Karpas-422 (cell line): Measurements from ENCODE around the gene TUBB2B. TPM values are rescaled to one million over a fixed set of nuclear protein-coding genes. Genes with fewer than 3 reads are reported as not detected.

Experiments used
- DNase-seq: peaks from one replicate; pipeline ENCODE4 v3.0.0-alpha.2; 2015
- H2AFZ ChIP-seq: fragments of 200-600 bp; sonication (generic); 2 replicates; pipeline ENCODE4 v1.6.1; 2014; ENCODE audit warnings: antibody characterized with exemption, low read length, mixed read lengths
- H3K27ac ChIP-seq: fragments of 200-600 bp; sonication (generic); 2 replicates; pipeline ENCODE4 v1.5.1; 2014; ENCODE audit warnings: mild to moderate bottlenecking, low read length, moderate library complexity
- H3K27me3 ChIP-seq: fragments of 200-600 bp; sonication (generic); 2 replicates; pipeline ENCODE4 v1.6.1; 2014; ENCODE audit warnings: low read length, mixed read lengths
- H3K36me3 ChIP-seq: fragments of 200-600 bp; sonication (generic); 2 replicates; pipeline ENCODE4 v1.6.1; 2014; ENCODE audit warnings: low read length, mixed read lengths; ENCODE audit not compliant: insufficient read depth
- H3K4me1 ChIP-seq: fragments of 200-600 bp; sonication (generic); 2 replicates; pipeline ENCODE4 v1.6.1; 2014; ENCODE audit warnings: mild to moderate bottlenecking, low read length, mixed read lengths
- H3K4me2 ChIP-seq: fragments of 200-600 bp; sonication (generic); 2 replicates; pipeline ENCODE4 v1.6.1; 2014; ENCODE audit warnings: low read length, low read depth, mild to moderate bottlenecking; ENCODE audit not compliant: poor library complexity, severe bottlenecking
- H3K4me3 ChIP-seq: fragments of 200-600 bp; sonication (generic); 2 replicates; pipeline ENCODE4 v1.5.1; 2014; ENCODE audit warnings: mild to moderate bottlenecking, antibody characterized with exemption, low read length, mixed read lengths
- H3K79me2 ChIP-seq: fragments of 200-600 bp; sonication (generic); 2 replicates; pipeline ENCODE4 v1.6.1; 2014; ENCODE audit warnings: mild to moderate bottlenecking, low read length, mixed read lengths
- H3K9ac ChIP-seq: fragments of 200-600 bp; sonication (generic); 2 replicates; pipeline ENCODE4 v1.6.0; 2014; ENCODE audit warnings: low read length
- H3K9me2 ChIP-seq: fragments of 200-600 bp; sonication (generic), shearing (Covaris generic); replicated peaks from 2 replicates; pipeline ENCODE4 v1.6.0; 2014; ENCODE audit warnings: mild to moderate bottlenecking, low read length, moderate library complexity; ENCODE audit not compliant: insufficient read depth
- H3K9me3 ChIP-seq: fragments of 300-700, 200-600 bp; sonication (generic); 2 replicates; pipeline ENCODE4 v1.6.1; 2014; ENCODE audit warnings: low read length, mixed read lengths
- H4K20me1 ChIP-seq: fragments of 200-600 bp; sonication (generic); 2 replicates; pipeline ENCODE4 v1.6.1; 2014; ENCODE audit warnings: mild to moderate bottlenecking, antibody characterized with exemption, low read length, low read depth; ENCODE audit not compliant: insufficient read depth
- total RNA-seq: library from RNA; depleted of rRNA; stranded (reverse); fragments of >200 nt; shearing (Covaris generic); gene quantifications from 2 replicates; pipeline ENCODE4 v1.2.3, GENCODE V29; 2014; ENCODE audit warnings: low replicate concordance; rRNA removed

TUBB2B gene
- total RNA-seq, result 0.34 TPM in 1 of 2 replicates, not detected in the other

- Histone ChIP-seq H3K4me2 (no peak within 1 kb of the TSS), H3K27me3 (no peaks in the 10 kb centered on the region), H3K4me3 (no peak within 1 kb of the TSS), H3K4me1 (no peaks in the 10 kb centered on the region; the same call in 1 of the 2 replicates), H3K9me3 (no peaks in the 10 kb centered on the region), H2AFZ (no peak within 1 kb of the TSS), H4K20me1 (no peaks in the 10 kb centered on the region), H3K9me2 (no peaks in the 10 kb centered on the region), H3K79me2 (no peaks in the 10 kb centered on the region), H3K36me3 (no peaks in the 10 kb centered on the region), H3K27ac (no peak within 1 kb of the TSS), H3K9ac (no peak within 1 kb of the TSS)
- peak; percentile 5 for DNase-seq
Observed at GRCh38 chr6:3227363-3228045, at the start of gene TUBB2B. Gene TUBB2B, minus strand, starts transcription at chr6:3227653. Its CDS starts 110 bp downstream, at chr6:3227543.

GRCh38 chr6:3277251-3277650, 49.8 kb upstream of the TUBB2B start:
- no peak for DNase-seq
- H3K36me3 ChIP-seq, result no peaks in the 10 kb centered on the region
- peaks cover 16% of the 10 kb centered on the region for H4K20me1 ChIP-seq
- no peaks in the 10 kb centered on the region for H3K27me3 ChIP-seq
- H3K4me3 ChIP-seq, result no peak overlapping the region
- no peak overlapping the region for H3K9ac ChIP-seq
- H2AFZ ChIP-seq, result no peak overlapping the region
- no peaks in the 10 kb centered on the region for H3K4me1 ChIP-seq
- H3K27ac ChIP-seq, result no peak overlapping the region
- no peaks in the 10 kb centered on the region for H3K9me3 ChIP-seq
- H3K9me2 ChIP-seq, result no peaks in the 10 kb centered on the region
- no peaks in the 10 kb centered on the region for H3K79me2 ChIP-seq
- no peak overlapping the region for H3K4me2 ChIP-seq

- Histone ChIP-seq H3K4me2 (no peak overlapping the region), H3K36me3 (no peaks in the 10 kb centered on the region)
Observed at GRCh38 chr6:3276174-3277167, 49.0 kb upstream of the TUBB2B start.

GRCh38 chr6:3273707-3274521, 46.5 kb upstream of the TUBB2B start:
- Histone ChIP-seq H3K27me3 (no peaks in the 10 kb centered on the region), H3K9ac (no peak overlapping the region), H3K9me2 (no peaks in the 10 kb centered on the region), H3K4me2 (no peak overlapping the region), H4K20me1 (peaks cover 42% of the 10 kb centered on the region), H3K4me1 (no peaks in the 10 kb centered on the region), H3K4me3 (no peak overlapping the region), H3K79me2 (0 out of 2 replicates have a peak, but pooled peaks cover 2% of the 10 kb centered on the region), H3K9me3 (no peaks in the 10 kb centered on the region), H2AFZ (no peak overlapping the region), H3K27ac (no peak overlapping the region), H3K36me3 (peaks cover 5% of the 10 kb centered on the region; the same call in 1 of the 2 replicates)
- no peak for DNase-seq

More at GRCh38 chr6:3276174-3277167, 49.0 kb upstream of the TUBB2B start:
- H3K4me1 ChIP-seq, result no peaks in the 10 kb centered on the region
- H3K9me2 ChIP-seq, result no peaks in the 10 kb centered on the region
- H3K27ac ChIP-seq, result no peak overlapping the region
- no peak overlapping the region for H3K4me3 ChIP-seq
- no peak overlapping the region for H3K9ac ChIP-seq
- H4K20me1 ChIP-seq, result peaks cover 24% of the 10 kb centered on the region
- DNase-seq, result no peak
- H3K79me2 ChIP-seq, result no peaks in the 10 kb centered on the region
- no peaks in the 10 kb centered on the region for H3K9me3 ChIP-seq
- H3K27me3 ChIP-seq, result no peaks in the 10 kb centered on the region
- H2AFZ ChIP-seq, result no peak overlapping the region

- peaks cover 5% of the 10 kb centered on the region; the same call in 1 of the 2 replicates for H3K36me3 ChIP-seq
Observed at GRCh38 chr6:3272911-3273547, 45.6 kb upstream of the TUBB2B start.

GRCh38 chr6:3271756-3272155, 44.3 kb upstream of the TUBB2B start:
- Histone ChIP-seq H3K36me3 (peaks cover 5% of the 10 kb centered on the region; the same call in 1 of the 2 replicates), H3K9me3 (no peaks in the 10 kb centered on the region), H3K4me3 (no peak overlapping the region), H3K27me3 (no peaks in the 10 kb centered on the region), H3K4me2 (no peak overlapping the region), H3K27ac (no peak overlapping the region), H4K20me1 (peaks cover 49% of the 10 kb centered on the region), H3K9ac (no peak overlapping the region), H3K9me2 (no peaks in the 10 kb centered on the region), H3K79me2 (0 out of 2 replicates have a peak, but pooled peaks cover 2% of the 10 kb centered on the region), H3K4me1 (no peaks in the 10 kb centered on the region), H2AFZ (no peak overlapping the region)
- DNase-seq, result no peak

More at GRCh38 chr6:3272911-3273547, 45.6 kb upstream of the TUBB2B start:
- no peak overlapping the region for H3K27ac ChIP-seq
- H3K4me2 ChIP-seq, result no peak overlapping the region
- H3K27me3 ChIP-seq, result no peaks in the 10 kb centered on the region
- H3K9ac ChIP-seq, result no peak overlapping the region
- H4K20me1 ChIP-seq, result peaks cover 45% of the 10 kb centered on the region
- no peak overlapping the region for H2AFZ ChIP-seq
- 0 out of 2 replicates have a peak, but pooled peaks cover 2% of the 10 kb centered on the region for H3K79me2 ChIP-seq
- H3K9me3 ChIP-seq, result no peaks in the 10 kb centered on the region
- H3K4me1 ChIP-seq, result no peaks in the 10 kb centered on the region
- H3K9me2 ChIP-seq, result no peaks in the 10 kb centered on the region
- no peak for DNase-seq
- H3K4me3 ChIP-seq, result no peak overlapping the region

- no peak overlapping the region for H3K4me2 ChIP-seq
- H3K4me3 ChIP-seq, result no peak overlapping the region
- no peak overlapping the region for H3K9ac ChIP-seq
- DNase-seq, result no peak
- H3K4me1 ChIP-seq, result no peaks in the 10 kb centered on the region
- peaks cover 2% of the 10 kb centered on the region; the same call in 1 of the 2 replicates for H3K79me2 ChIP-seq
- no peaks in the 10 kb centered on the region for H3K27me3 ChIP-seq
- no peak overlapping the region for H3K27ac ChIP-seq
- H3K9me3 ChIP-seq, result no peaks in the 10 kb centered on the region
- H4K20me1 ChIP-seq, result peaks cover 45% of the 10 kb centered on the region; the same call in 1 of the 2 replicates
- H3K36me3 ChIP-seq, result peaks cover 5% of the 10 kb centered on the region; the same call in 1 of the 2 replicates
- H2AFZ ChIP-seq, result no peak overlapping the region
- no peaks in the 10 kb centered on the region for H3K9me2 ChIP-seq
Observed at GRCh38 chr6:3270258-3270657, 42.8 kb upstream of the TUBB2B start.
